HepG2 (cell line): Measurements from ENCODE around the gene BRCA1. TPM values are rescaled to one million over a fixed set of nuclear protein-coding genes. Genes with fewer than 3 reads are reported as not detected.
A peak's percentile ranks its signal among the peaks of the same experiment; 100 is the strongest.

Source experiments
- CBX1 ChIP-seq: IDR thresholded peaks from one replicate; pipeline ENCODE4 v1.6.1; 2016; ENCODE audit warnings: antibody characterized with exemption, low read depth
- CCDC6 ChIP-seq: sonication (generic); formaldehyde crosslinking; IDR thresholded peaks from 2 replicates; pipeline ENCODE4 v1.8.1; 2022; ENCODE audit warnings: mild to moderate bottlenecking, missing genetic modification reagents, moderate library complexity
- CREM ChIP-seq, 2 experiments: sonication (generic) in 1 of 2; formaldehyde crosslinking in 1 of 2; IDR thresholded peaks; 2 replicates each; pipeline versions ENCODE4 v1.4.0 to v1.6.1; 2016 to 2020; ENCODE audit warnings: antibody characterized with exemption in 1 of 2, mild to moderate bottlenecking in 1 of 2, missing genetic modification reagents in 1 of 2
- FOXA3 ChIP-seq: IDR thresholded peaks from 2 replicates; pipeline ENCODE4 v1.6.1; 2016; ENCODE audit warnings: missing genetic modification reagents, missing compliant biosample characterization
- FOXJ3 ChIP-seq: sonication (generic); formaldehyde crosslinking; IDR thresholded peaks from 2 replicates; pipeline ENCODE4 v1.4.0; 2020; ENCODE audit warnings: missing genetic modification reagents, mild to moderate bottlenecking, borderline replicate concordance
- FOXP4 ChIP-seq: sonication (generic); formaldehyde crosslinking; IDR thresholded peaks from 2 replicates; pipeline ENCODE4 v1.4.0; 2020; ENCODE audit warnings: missing genetic modification reagents
- KLF16 ChIP-seq, 2 experiments: sonication (generic) in 1 of 2; formaldehyde crosslinking in 1 of 2; IDR thresholded peaks; 2 replicates each; pipeline versions ENCODE4 v1.6.1 to v1.8.0; 2016 to 2023; ENCODE audit warnings: missing genetic modification reagents in 2 of 2, missing compliant biosample characterization in 1 of 2
- MYPOP ChIP-seq: sonication (generic); formaldehyde crosslinking; IDR thresholded peaks from 2 replicates; pipeline ENCODE4 v1.8.1; 2023; ENCODE audit warnings: mild to moderate bottlenecking, moderate library complexity, missing genetic modification reagents
- PRDM10 ChIP-seq: sonication (generic); formaldehyde crosslinking; IDR thresholded peaks from 2 replicates; pipeline ENCODE4 v1.4.0; 2020; ENCODE audit warnings: low read depth, missing genetic modification reagents
- RCOR2 ChIP-seq: IDR thresholded peaks from 2 replicates; pipeline ENCODE4 v1.6.1; 2016; ENCODE audit warnings: missing biosample characterization, missing genetic modification reagents
- SALL2 ChIP-seq: sonication (generic); formaldehyde crosslinking; IDR thresholded peaks from 2 replicates; pipeline ENCODE4 v1.8.1; 2023; ENCODE audit warnings: mild to moderate bottlenecking, missing genetic modification reagents, inconsistent platforms
- SIN3A ChIP-seq: IDR thresholded peaks from 2 replicates; pipeline ENCODE4 v1.6.1; 2011; ENCODE audit warnings: low read depth, mild to moderate bottlenecking, control low read depth, low read length, borderline replicate concordance
- SRF ChIP-seq: IDR thresholded peaks from 2 replicates; pipeline ENCODE4 v1.6.1; 2011; ENCODE audit warnings: mild to moderate bottlenecking, low read depth, low read length, moderate library complexity
- SRSF1 ChIP-seq: fragments of 200-400 bp; formaldehyde crosslinking; optimal IDR thresholded peaks from 2 replicates; pipeline ENCODE3; 2017; ENCODE audit warnings: mild to moderate bottlenecking, low read depth, low read length, moderate library complexity
- ZBTB3 ChIP-seq: sonication (generic); formaldehyde crosslinking; IDR thresholded peaks from 2 replicates; pipeline ENCODE4 v1.4.0; 2020; ENCODE audit warnings: low read depth, mild to moderate bottlenecking, moderate library complexity, missing genetic modification reagents, borderline replicate concordance
- ZNF160 ChIP-seq: sonication (generic); formaldehyde crosslinking; IDR thresholded peaks from 2 replicates; pipeline ENCODE4 v1.8.0; 2022; ENCODE audit warnings: mild to moderate bottlenecking, inconsistent platforms, missing genetic modification reagents
- ZNF460 ChIP-seq: sonication (generic); formaldehyde crosslinking; IDR thresholded peaks from 2 replicates; pipeline ENCODE4 v1.5.1; 2020; ENCODE audit warnings: missing genetic modification reagents, mild to moderate bottlenecking, borderline replicate concordance
- ZNF768 ChIP-seq: sonication (generic); formaldehyde crosslinking; IDR thresholded peaks from 2 replicates; pipeline ENCODE4 v1.4.0; 2020; ENCODE audit warnings: missing genetic modification reagents
- ZNF770 ChIP-seq: sonication (generic); formaldehyde crosslinking; IDR thresholded peaks from 2 replicates; pipeline ENCODE4 v1.5.0; 2020; ENCODE audit warnings: mild to moderate bottlenecking, missing genetic modification reagents
- ZNF772 ChIP-seq: sonication (generic); formaldehyde crosslinking; IDR thresholded peaks from 2 replicates; pipeline ENCODE4 v1.5.0; 2020; ENCODE audit warnings: mild to moderate bottlenecking, missing genetic modification reagents
- ZSCAN31 ChIP-seq: sonication (generic); formaldehyde crosslinking; IDR thresholded peaks from 2 replicates; pipeline ENCODE4 v1.5.0; 2020; ENCODE audit warnings: low read depth, mild to moderate bottlenecking, missing genetic modification reagents
- polyA plus RNA-seq, 8 experiments: library from polyadenylated mRNA; depleted of rRNA in 3 of 8; stranded (reverse) in 7 of 8; unstranded in 1 of 8; fragments of >200 nt; fragmentation: Illumina TruSeq in 4 of 8; extraction: Trizol in 4 of 8; gene quantifications; 2 replicates each; pipeline versions ENCODE4 v1.2.1 to v1.2.3, GENCODE V29; 2011 to 2016; ENCODE audit warnings: low read depth in 4 of 8, missing spikeins in 1 of 8, mixed read lengths in 1 of 8; ENCODE audit not compliant: insufficient read depth in 1 of 8
- total RNA-seq, 5 experiments: library from RNA; depleted of rRNA; stranded (reverse); fragments of >200 nt; fragmentation: Illumina TruSeq; extraction: Trizol; gene quantifications; 2 replicates each; pipeline ENCODE4 v1.2.3, GENCODE V29; 2016; ENCODE audit warnings: low read depth in 1 of 5

BRCA1 gene
- total and polyA plus RNA-seq, 2 of the 13 experiments (the other 11 are each of a cell fraction or from before 2014, with no cell fraction given), result 13.3 to 37.5 TPM

- TF ChIP-seq FOXP4 (no peak), ZNF460 (no peak), FOXJ3 (CRISPR knock-in tag) (peak; percentile 47; the same call in 1 of the 2 replicates), ZNF768 (CRISPR knock-in tag) (no peak), PRDM10 (CRISPR knock-in tag) (no peak), MYPOP (no peak), CBX1 (no peak), FOXA3 (CRISPR knock-in tag) (peak; percentile 50; the same call in 1 of the 2 replicates), ZNF772 (CRISPR knock-in tag) (no peak), ZNF770 (CRISPR knock-in tag) (no peak), RCOR2 (CRISPR knock-in tag) (no peak; the same call in 1 of the 2 replicates), ZSCAN31 (CRISPR knock-in tag) (no peak), SIN3A (no peak), CREM (IDR thresholded peaks at IDR 0.05) (no peak), CREM (CRISPR knock-in tag; IDR thresholded peaks at IDR 0.05) (no peak), ZBTB3 (no peak), KLF16 (CRISPR knock-in tag; IDR thresholded peaks at IDR 0.05) (no peak), CCDC6 (no peak), SALL2 (no peak), SRF (no peak), SRSF1 (no peak), ZNF160 (CRISPR knock-in tag) (no peak)
Observed at GRCh38 chr17:43114151-43114552, 11.0 kb downstream of the BRCA1 start (continued).
